Measurements from ENCODE around the gene TMEM229B.

Gene TMEM229B

GRCh38 chr14:67533754-67534085 is 45.2 kb upstream of the TMEM229B start:
- Histone ChIP-seq H2AFZ (ENCODE audit: low read length) (0 out of 2 replicates have a peak overlapping the region, but pooled peaks have one; percentile 26), H3K9me2 (replicated peaks; ENCODE audit: low read depth, low read length) (no peaks in the 10 kb centered on the region), H3K36me3 (ENCODE audit: insufficient read depth, low read length) (no peaks in the 10 kb centered on the region), H3K4me3 (ENCODE audit: low read length, poor library complexity, severe bottlenecking) (peak overlapping the region; percentile 64), H3K4me1 (ENCODE audit: insufficient read depth, low read length, poor library complexity, severe bottlenecking) (no peaks in the 10 kb centered on the region), H3K79me2 (ENCODE audit: insufficient read depth, low read length) (no peaks in the 10 kb centered on the region), H4K20me1 (ENCODE audit: insufficient read depth, low read length, poor library complexity, severe bottlenecking) (no peaks in the 10 kb centered on the region), H3K9me3 (ENCODE audit: insufficient read depth, low read depth, low read length) (no peaks in the 10 kb centered on the region), H3F3A (ENCODE audit: low read depth) (no peaks in the 10 kb centered on the region), H3K4me2 (ENCODE audit: low read depth, low read length, poor library complexity, severe bottlenecking) (no peak overlapping the region), H3K9ac (ENCODE audit: low read depth, low read length, poor library complexity, severe bottlenecking) (no peak overlapping the region), H3K27me3 (ENCODE audit: insufficient read depth, low read length, poor library complexity, severe bottlenecking) (peaks cover 22% of the 10 kb centered on the region)
- no peak for TF ChIP-seq EZH2phosphoT487 (IDR thresholded peaks at IDR 0.05; ENCODE audit: borderline replicate concordance)
- no peak for TF ChIP-seq CTCF (conservative IDR thresholded peaks at IDR 0.05; ENCODE audit: low read length)

- Histone ChIP-seq H3K4me2 (ENCODE audit: low read depth, low read length, poor library complexity, severe bottlenecking) (peak within 1 kb of the TSS; percentile 70), H3K4me1 (ENCODE audit: insufficient read depth, low read length, poor library complexity, severe bottlenecking) (no peaks in the 10 kb centered on the region), H4K20me1 (ENCODE audit: insufficient read depth, low read length, poor library complexity, severe bottlenecking) (no peaks in the 10 kb centered on the region), H3K36me3 (ENCODE audit: insufficient read depth, low read length) (no peaks in the 10 kb centered on the region), H3K9me2 (replicated peaks; ENCODE audit: low read depth, low read length) (no peaks in the 10 kb centered on the region), H3K4me3 (ENCODE audit: low read length, poor library complexity, severe bottlenecking) (peak within 1 kb of the TSS; percentile 64), H3K27me3 (ENCODE audit: insufficient read depth, low read length, poor library complexity, severe bottlenecking) (peaks cover 22% of the 10 kb centered on the region), H3K79me2 (ENCODE audit: insufficient read depth, low read length) (no peaks in the 10 kb centered on the region), H3K9me3 (ENCODE audit: insufficient read depth, low read depth, low read length) (no peaks in the 10 kb centered on the region), H3K9ac (ENCODE audit: low read depth, low read length, poor library complexity, severe bottlenecking) (no peak within 1 kb of the TSS), H2AFZ (ENCODE audit: low read length) (peak within 1 kb of the TSS; percentile 69), H3F3A (ENCODE audit: low read depth) (no peaks in the 10 kb centered on the region)
- TF ChIP-seq CTCF (conservative IDR thresholded peaks at IDR 0.05; ENCODE audit: low read length) (no peak), EZH2phosphoT487 (IDR thresholded peaks at IDR 0.05; ENCODE audit: borderline replicate concordance) (no peak)
Measured at GRCh38 chr14:67532998-67533753, 44.7 kb upstream of the TMEM229B start, which contains the start of gene PLEKHH1. PLEKHH1 (plus strand) TSS chr14:67533290; CDS start chr14:67541868, 8,578 bp downstream.

- Histone ChIP-seq H2AFZ (ENCODE audit: low read length) (peak overlapping the region; percentile 69), H3K27me3 (ENCODE audit: insufficient read depth, low read length, poor library complexity, severe bottlenecking) (peaks cover 22% of the 10 kb centered on the region), H3K4me2 (ENCODE audit: low read depth, low read length, poor library complexity, severe bottlenecking) (peak overlapping the region; percentile 70), H3K79me2 (ENCODE audit: insufficient read depth, low read length) (no peaks in the 10 kb centered on the region), H3K36me3 (ENCODE audit: insufficient read depth, low read length) (no peaks in the 10 kb centered on the region), H3K9ac (ENCODE audit: low read depth, low read length, poor library complexity, severe bottlenecking) (no peak overlapping the region), H3K4me1 (ENCODE audit: insufficient read depth, low read length, poor library complexity, severe bottlenecking) (no peaks in the 10 kb centered on the region), H3K9me3 (ENCODE audit: insufficient read depth, low read depth, low read length) (no peaks in the 10 kb centered on the region), H3K4me3 (ENCODE audit: low read length, poor library complexity, severe bottlenecking) (peak overlapping the region; percentile 64), H3F3A (ENCODE audit: low read depth) (no peaks in the 10 kb centered on the region), H4K20me1 (ENCODE audit: insufficient read depth, low read length, poor library complexity, severe bottlenecking) (no peaks in the 10 kb centered on the region), H3K9me2 (replicated peaks; ENCODE audit: low read depth, low read length) (no peaks in the 10 kb centered on the region)
- no peak for TF ChIP-seq EZH2phosphoT487 (IDR thresholded peaks at IDR 0.05; ENCODE audit: borderline replicate concordance)
- no peak for TF ChIP-seq CTCF (conservative IDR thresholded peaks at IDR 0.05; ENCODE audit: low read length)
Measured at GRCh38 chr14:67532606-67532997, 44.1 kb upstream of the TMEM229B start.

Measured in Loucy (cell line).